Peyer's patch (tissue), 4 donors: ENCODE data around the gene P2RX6. TPM values are rescaled to one million over a fixed set of nuclear protein-coding genes. Genes with fewer than 3 reads are reported as not detected.

Source experiments
- DNase-seq, 3 donors: peaks; one replicate each; pipeline ENCODE4 v3.0.0-alpha.2; 2017 to 2019
- H3K27ac ChIP-seq, 4 donors: fragments of 200-600 bp; sonication (generic); one replicate each; pipeline ENCODE4 v1.5.1; 2016 to 2019
- H3K27me3 ChIP-seq, 2 donors: fragments of 200-600 bp; sonication (generic); one replicate each; pipeline ENCODE4 v1.5.1; 2019
- H3K36me3 ChIP-seq, 3 donors: fragments of 200-600 bp; sonication (generic); one replicate each; pipeline ENCODE4 v1.5.1; 2016 to 2019
- H3K4me1 ChIP-seq, 4 donors: fragments of 200-600 bp; sonication (generic); one replicate each; pipeline ENCODE4 v1.5.1; 2016 to 2019
- H3K4me3 ChIP-seq, 4 donors: fragments of 200-600 bp; sonication (generic); 1 replicate in 3 of 4; 2 replicates in 1 of 4; pipeline ENCODE4 v1.5.1; 2016 to 2019; ENCODE audit warnings: mild to moderate bottlenecking in 1 of 4
- H3K9me3 ChIP-seq, 4 donors: fragments of 200-600 bp; sonication (generic); one replicate each; pipeline ENCODE4 v1.5.1; 2016 to 2019; ENCODE audit warnings: mild to moderate bottlenecking in 1 of 4
- POLR2A ChIP-seq, 2 donors: fragments of 450-650 bp; IDR thresholded peaks; one replicate each; pipeline ENCODE4 v1.5.1; 2017; ENCODE audit warnings: antibody characterized with exemption in 2 of 2, mild to moderate bottlenecking in 2 of 2, moderate library complexity in 2 of 2
- total RNA-seq, 4 donors: library from RNA; depleted of rRNA; stranded (reverse); fragments of >200 nt; gene quantifications; one replicate each; pipeline ENCODE4 v1.1.0, GENCODE V29; 2016
- TF ChIP-seq, protein P1 (sequence below), 6 experiments: fragments of 450-650 bp in 4 of 6; fragments of 200-600 bp in 2 of 6; sonication (generic) in 1 of 6; IDR thresholded peaks; one replicate each; pipeline ENCODE4 v1.5.1; 2017 to 2019; ENCODE audit warnings: antibody characterized with exemption in 6 of 6, mild to moderate bottlenecking in 3 of 6, moderate library complexity in 1 of 6

Gene P2RX6
- total RNA-seq, 4 donors from 2014 or later, result 1.7 to 2.0 TPM; not detected in 2

DNA sequence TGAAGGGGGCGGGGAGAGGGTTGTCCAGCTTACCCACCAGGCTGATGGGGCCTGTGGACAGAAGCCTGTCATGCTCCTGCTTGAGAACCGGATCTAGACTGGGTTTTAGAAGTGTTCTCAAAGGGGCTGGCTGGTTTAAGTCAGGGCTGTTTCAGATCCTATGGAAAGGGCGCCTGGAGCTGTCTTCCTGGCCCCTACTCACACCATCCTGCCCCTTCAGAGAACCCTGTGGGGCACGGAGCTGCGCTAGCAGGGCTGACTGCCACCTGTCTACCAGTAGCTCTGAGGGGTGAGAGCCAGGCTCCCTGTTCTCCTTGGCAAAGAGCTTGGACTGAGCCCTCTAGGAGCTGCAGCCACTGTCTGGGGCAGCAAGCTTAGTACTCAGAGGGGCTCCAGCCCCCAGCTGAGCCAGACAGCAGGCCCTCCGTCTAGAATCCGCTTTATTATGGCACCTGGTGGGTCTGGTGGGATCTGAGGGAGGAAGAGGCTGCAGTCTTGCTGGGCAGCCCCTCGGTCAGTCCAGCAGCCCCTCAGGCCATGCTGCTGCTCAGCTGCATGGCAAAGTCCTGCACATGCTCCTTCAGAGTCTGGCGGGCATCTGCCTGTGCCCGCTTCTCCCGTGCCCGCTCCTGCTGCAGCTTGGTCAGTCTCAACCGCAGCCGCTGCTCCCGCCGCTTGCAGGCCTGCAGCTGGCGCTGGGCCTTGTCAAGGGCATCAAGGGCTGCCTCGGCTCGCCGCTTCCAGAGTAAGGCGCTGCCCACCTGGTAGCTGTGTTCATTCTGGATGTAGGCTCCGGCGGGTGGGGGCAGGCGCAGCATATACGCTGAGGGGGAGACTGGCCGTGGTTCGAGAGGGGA is 15.4 kb upstream of the P2RX6 start:
- Histone ChIP-seq H3K36me3 (peaks cover 0 to 38% (median 0%) of the 10 kb centered on the region in 3 donors), H3K4me1 (peaks cover 0 to 32% (median 23%) of the 10 kb centered on the region in 4 donors), H3K27me3 (no peaks in the 10 kb centered on the region), H3K27ac (no peak overlapping the region), H3K9me3 (no peaks in the 10 kb centered on the region), H3K4me3 (no peak overlapping the region)
- no peak for DNase-seq
- TF ChIP-seq, protein P1, sequence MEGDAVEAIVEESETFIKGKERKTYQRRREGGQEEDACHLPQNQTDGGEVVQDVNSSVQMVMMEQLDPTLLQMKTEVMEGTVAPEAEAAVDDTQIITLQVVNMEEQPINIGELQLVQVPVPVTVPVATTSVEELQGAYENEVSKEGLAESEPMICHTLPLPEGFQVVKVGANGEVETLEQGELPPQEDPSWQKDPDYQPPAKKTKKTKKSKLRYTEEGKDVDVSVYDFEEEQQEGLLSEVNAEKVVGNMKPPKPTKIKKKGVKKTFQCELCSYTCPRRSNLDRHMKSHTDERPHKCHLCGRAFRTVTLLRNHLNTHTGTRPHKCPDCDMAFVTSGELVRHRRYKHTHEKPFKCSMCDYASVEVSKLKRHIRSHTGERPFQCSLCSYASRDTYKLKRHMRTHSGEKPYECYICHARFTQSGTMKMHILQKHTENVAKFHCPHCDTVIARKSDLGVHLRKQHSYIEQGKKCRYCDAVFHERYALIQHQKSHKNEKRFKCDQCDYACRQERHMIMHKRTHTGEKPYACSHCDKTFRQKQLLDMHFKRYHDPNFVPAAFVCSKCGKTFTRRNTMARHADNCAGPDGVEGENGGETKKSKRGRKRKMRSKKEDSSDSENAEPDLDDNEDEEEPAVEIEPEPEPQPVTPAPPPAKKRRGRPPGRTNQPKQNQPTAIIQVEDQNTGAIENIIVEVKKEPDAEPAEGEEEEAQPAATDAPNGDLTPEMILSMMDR (IDR thresholded peaks at IDR 0.05), result no peak
- TF ChIP-seq POLR2A (IDR thresholded peaks at IDR 0.05), result no peak

GRCh38 chr22:21000207-21000986 is 14.6 kb upstream of the P2RX6 start:
- H3K36me3 ChIP-seq, result peaks cover 0 to 37% (median 0%) of the 10 kb centered on the region in 3 donors
- peak overlapping the region; percentile 97 to 100 (median 98) for H3K27ac ChIP-seq

DNA sequence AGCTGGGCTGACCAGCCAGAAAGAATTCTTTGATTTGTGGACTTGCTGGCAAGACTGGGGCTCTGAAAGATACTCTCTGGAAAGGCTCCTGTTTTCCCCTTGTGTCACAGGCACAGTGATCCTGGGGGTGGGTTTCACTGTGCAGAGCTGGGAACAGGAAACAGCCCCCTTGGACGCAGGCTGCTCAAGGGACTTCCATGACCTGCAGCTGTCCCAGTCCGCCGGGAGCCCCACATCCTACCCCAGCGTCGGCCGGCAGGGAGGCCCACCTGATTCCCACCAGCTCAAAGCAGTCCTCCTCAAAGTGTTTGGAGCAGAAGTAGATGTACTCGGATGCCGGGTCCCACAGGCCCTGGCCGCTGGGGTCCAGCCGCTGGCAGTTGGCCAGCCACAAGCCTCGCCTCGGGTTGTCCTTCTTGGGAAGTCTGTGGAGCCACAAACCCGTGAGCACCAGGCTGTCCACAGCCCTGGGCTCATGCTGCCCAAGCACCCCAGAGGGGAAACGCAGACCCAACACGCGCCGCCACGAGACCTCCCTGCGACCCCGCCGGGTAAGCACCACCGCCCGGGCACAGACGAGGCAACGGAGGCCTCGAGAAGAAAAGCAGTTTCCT is 13.9 kb upstream of the P2RX6 start:
- Histone ChIP-seq H3K4me3 (peak overlapping the region; percentile 60 to 89 (median 74)), H3K27ac (peak overlapping the region; percentile 97 to 100 (median 98)), H3K36me3 (peaks cover 0 to 32% (median 0%) of the 10 kb centered on the region in 3 donors), H3K9me3 (no peaks in the 10 kb centered on the region), H3K27me3 (no peaks in the 10 kb centered on the region), H3K4me1 (peaks cover 0 to 32% (median 23%) of the 10 kb centered on the region in 4 donors)
- DNase-seq, result peak in 1 of 3 donors; percentile 28
- TF ChIP-seq, protein P1 (IDR thresholded peaks at IDR 0.05), result no peak
- no peak for TF ChIP-seq POLR2A (IDR thresholded peaks at IDR 0.05)

More at GRCh38 chr22:21000207-21000986, 14.6 kb upstream of the P2RX6 start:
- DNase-seq, result no peak
- H3K9me3 ChIP-seq, result no peaks in the 10 kb centered on the region
- no peak for TF ChIP-seq POLR2A (IDR thresholded peaks at IDR 0.05)
- TF ChIP-seq, protein P1 (IDR thresholded peaks at IDR 0.05), result no peak
- H3K27me3 ChIP-seq, result no peaks in the 10 kb centered on the region
- H3K4me1 ChIP-seq, result peaks cover 0 to 32% (median 23%) of the 10 kb centered on the region in 4 donors
- peak overlapping the region; percentile 60 to 89 (median 74) for H3K4me3 ChIP-seq

DNA sequence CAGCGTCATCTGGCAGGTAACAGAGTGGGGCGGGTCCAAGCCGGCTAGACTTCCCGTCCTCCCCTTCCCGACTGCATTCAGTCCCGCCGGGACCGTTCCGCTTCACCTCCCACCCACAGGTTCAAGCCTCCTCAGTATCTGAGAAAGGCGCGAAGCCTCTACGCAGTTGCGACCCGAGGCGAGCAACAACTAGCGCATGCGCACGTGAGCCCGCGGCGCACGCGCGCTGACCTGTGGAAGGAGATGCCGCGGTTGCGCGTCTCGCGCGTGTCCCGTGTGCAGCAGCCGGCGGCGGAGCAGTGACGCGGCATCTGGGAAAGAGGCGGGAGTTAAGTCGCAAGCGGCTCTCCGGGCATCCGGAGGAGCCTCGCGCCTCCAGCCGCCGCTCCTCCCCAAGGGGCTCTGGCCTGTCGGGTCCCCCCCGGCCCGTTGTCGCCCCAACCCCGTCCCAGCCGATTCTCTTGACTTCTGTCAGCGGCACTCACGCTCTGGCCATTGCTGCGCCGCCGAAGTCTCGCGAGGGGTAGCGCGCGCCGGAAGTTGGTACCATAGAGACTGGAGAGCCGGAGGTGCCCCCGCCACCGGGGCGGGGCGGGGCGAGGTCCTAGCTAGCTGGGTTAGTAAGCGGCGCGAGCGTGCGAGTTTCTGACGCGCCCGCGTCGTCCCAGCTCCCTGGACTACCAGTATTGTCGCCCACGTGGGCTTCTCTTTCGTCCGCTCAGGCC is 13.2 kb upstream of the P2RX6 start, which contains the start of gene THAP7:
Gene THAP7, minus strand, starts transcription at position 518 of the 725 bp plus-strand sequence. Its CDS starts 207 bp downstream, at position 311.
- peak; percentile 97 to 99 (median 99) for DNase-seq
- Histone ChIP-seq H3K27me3 (no peaks in the 10 kb centered on the region), H3K36me3 (peaks cover 0 to 27% (median 0%) of the 10 kb centered on the region in 3 donors), H3K9me3 (no peaks in the 10 kb centered on the region), H3K4me3 (peak within 1 kb of the TSS; percentile 60 to 89 (median 74)), H3K27ac (peak within 1 kb of the TSS; percentile 97 to 100 (median 98)), H3K4me1 (peaks cover 0 to 32% (median 23%) of the 10 kb centered on the region in 4 donors)
- peak; percentile 86 to 91 for TF ChIP-seq POLR2A (IDR thresholded peaks at IDR 0.05)
- TF ChIP-seq, protein P1 (IDR thresholded peaks at IDR 0.05), result no peak
